Parathyroid adenoma (tissue), 2 donors: ENCODE results near the gene MAPT.

Experiments used
- H2AFZ ChIP-seq: fragments of 300-600 bp; sonication (generic); one replicate; pipeline ENCODE4 v1.7.0; 2017; ENCODE audit warnings: antibody characterized with exemption, mild to moderate bottlenecking
- H3K27ac ChIP-seq: fragments of 300-600 bp; sonication (generic); one replicate; pipeline ENCODE4 v1.7.0; 2017
- H3K27me3 ChIP-seq: fragments of 300-600 bp; sonication (generic); one replicate; pipeline ENCODE4 v1.7.0; 2017; ENCODE audit warnings: low read length; ENCODE audit not compliant: control insufficient read depth, insufficient read depth
- H3K36me3 ChIP-seq: fragments of 300-600 bp; sonication (generic); one replicate; pipeline ENCODE4 v1.7.0; 2017; ENCODE audit warnings: low read length; ENCODE audit not compliant: control insufficient read depth, insufficient read depth
- H3K4me1 ChIP-seq: fragments of 300-600 bp; sonication (generic); one replicate; pipeline ENCODE4 v1.7.0; 2017; ENCODE audit warnings: control low read depth
- H3K4me2 ChIP-seq: fragments of 300-600 bp; sonication (generic); one replicate; pipeline ENCODE4 v1.7.0; 2017; ENCODE audit warnings: low read length
- H3K4me3 ChIP-seq: fragments of 300-600 bp; sonication (generic); one replicate; pipeline ENCODE4 v1.7.0; 2017; ENCODE audit warnings: low read depth, low read length
- H3K79me2 ChIP-seq: fragments of 300-600 bp; sonication (generic); one replicate; pipeline ENCODE4 v1.7.0; 2017; ENCODE audit warnings: control low read depth
- H3K9ac ChIP-seq: fragments of 300-600 bp; sonication (generic); one replicate; pipeline ENCODE4 v1.7.0; 2017; ENCODE audit warnings: mild to moderate bottlenecking
- H3K9me3 ChIP-seq: fragments of 300-600 bp; sonication (generic); one replicate; pipeline ENCODE4 v1.7.0; 2017; ENCODE audit warnings: low read length; ENCODE audit not compliant: control insufficient read depth
- CTCF ChIP-seq: fragments of 300-600 bp; sonication (generic); IDR thresholded peaks from one replicate; pipeline ENCODE4 v1.7.0; 2017; ENCODE audit warnings: antibody characterized with exemption, mild to moderate bottlenecking
- donor health status: primary hyperparathyroidism.

The MAPT gene

GRCh38 chr17:45941395-45941794, 47.0 kb downstream of the MAPT start:
- Histone ChIP-seq H3K4me3 (no peak overlapping the region), H3K79me2 (peaks cover 6% of the 10 kb centered on the region), H3K36me3 (no peaks in the 10 kb centered on the region), H3K4me2 (no peak overlapping the region), H3K27me3 (no peaks in the 10 kb centered on the region), H3K27ac (no peak overlapping the region), H3K9ac (no peak overlapping the region), H3K9me3 (no peaks in the 10 kb centered on the region), H2AFZ (no peak overlapping the region), H3K4me1 (peaks cover 11% of the 10 kb centered on the region)
- TF ChIP-seq CTCF = no peak

GRCh38 chr17:45942284-45942683, 47.9 kb downstream of the MAPT start:
- H3K9ac ChIP-seq = no peak overlapping the region
- H3K4me3 ChIP-seq = no peak overlapping the region

GRCh38 chr17:45946841-45947256, 52.5 kb downstream of the MAPT start:
- no peak overlapping the region for H3K4me2 ChIP-seq
- H3K27ac ChIP-seq = no peak overlapping the region
- H3K4me3 ChIP-seq = no peak overlapping the region
- peaks cover 4% of the 10 kb centered on the region for H3K79me2 ChIP-seq
- H3K27me3 ChIP-seq = no peaks in the 10 kb centered on the region
- no peaks in the 10 kb centered on the region for H3K9me3 ChIP-seq
- H3K4me1 ChIP-seq = peaks cover 12% of the 10 kb centered on the region
- no peak overlapping the region for H2AFZ ChIP-seq
- H3K36me3 ChIP-seq = no peaks in the 10 kb centered on the region
- no peak overlapping the region for H3K9ac ChIP-seq
- TF ChIP-seq CTCF = no peak

More at GRCh38 chr17:45942284-45942683, 47.9 kb downstream of the MAPT start:
- Histone ChIP-seq H3K27me3 (no peaks in the 10 kb centered on the region), H2AFZ (no peak overlapping the region), H3K4me1 (peaks cover 11% of the 10 kb centered on the region), H3K27ac (no peak overlapping the region), H3K9me3 (no peaks in the 10 kb centered on the region), H3K79me2 (peaks cover 6% of the 10 kb centered on the region), H3K36me3 (no peaks in the 10 kb centered on the region), H3K4me2 (no peak overlapping the region)
- no peak for TF ChIP-seq CTCF

GRCh38 chr17:45948498-45948880, 54.1 kb downstream of the MAPT start:
- no peaks in the 10 kb centered on the region for H3K9me3 ChIP-seq
- H3K4me1 ChIP-seq = peaks cover 12% of the 10 kb centered on the region
- no peaks in the 10 kb centered on the region for H3K36me3 ChIP-seq
- H2AFZ ChIP-seq = no peak overlapping the region
- no peaks in the 10 kb centered on the region for H3K27me3 ChIP-seq
- H3K27ac ChIP-seq = no peak overlapping the region
- H3K4me3 ChIP-seq = no peak overlapping the region
- H3K79me2 ChIP-seq = peaks cover 4% of the 10 kb centered on the region
- H3K4me2 ChIP-seq = no peak overlapping the region
- no peak overlapping the region for H3K9ac ChIP-seq
- TF ChIP-seq CTCF = no peak

GRCh38 chr17:45948881-45949624, 54.7 kb downstream of the MAPT start:
- H3K4me1 ChIP-seq = peaks cover 12% of the 10 kb centered on the region
- peak; percentile 85 for TF ChIP-seq CTCF
- no peak overlapping the region for H3K9ac ChIP-seq

More at GRCh38 chr17:45948881-45949624, 54.7 kb downstream of the MAPT start:
- Histone ChIP-seq H3K27ac (no peak overlapping the region), H3K27me3 (no peaks in the 10 kb centered on the region), H3K4me3 (no peak overlapping the region), H2AFZ (peak overlapping the region; percentile 70), H3K4me2 (peak overlapping the region; percentile 44), H3K79me2 (peaks cover 4% of the 10 kb centered on the region), H3K36me3 (no peaks in the 10 kb centered on the region), H3K9me3 (no peaks in the 10 kb centered on the region)
